ENCODE data around the gene FTO. TPM values are rescaled to one million over a fixed set of nuclear protein-coding genes. Genes with fewer than 3 reads are reported as not detected.

Gene FTO
- total and polyA plus RNA-seq, 2 of the 8 experiments (the other 6 are each of a cell fraction or from before 2014, with no cell fraction given) = 34.5 to 59.8 TPM

- FAIRE-seq = no peak
- H3K4me2 ChIP-seq (ENCODE audit: insufficient read depth in 1 of 2, low read depth in 2 of 2, low read length in 2 of 2) = no peak overlapping the region
- no peaks in the 10 kb centered on the region for H4K20me1 ChIP-seq (replicated peaks in 1 of 2; ENCODE audit: control insufficient read depth in 1 of 2, insufficient read depth in 2 of 2, low read length in 2 of 2)
- H3K56ac ChIP-seq (replicated peaks; ENCODE audit: insufficient read length, low read depth, low read length) = no peak overlapping the region
- no peak overlapping the region for H2AFZ ChIP-seq (ENCODE audit: low read length)
- no peak overlapping the region for H2BK5ac ChIP-seq (ENCODE audit: low read depth, low read length)
- WGBS, 2 experiments (ENCODE audit: extremely low coverage in 1 of 2, insufficient coverage in 1 of 2, insufficient read length in 1 of 2, insufficient replicate concordance in 2 of 2, low coverage in 1 of 2, low lambda C conversion rate in 2 of 2, missing lambda C conversion rate in 1 of 2) = 88% methylated on average over 2 of the region's 2 CpGs; no CpG with 5 or more reads in 1 of the 2 experiments
- peak; percentile 48; the same call in 1 of the 2 replicates for TF ChIP-seq MAFK (IDR thresholded peaks at IDR 0.05; ENCODE audit: low read depth, low read length)
- TF ChIP-seq RAD21 (IDR thresholded peaks at IDR 0.05 in 1 of 2, conservative IDR thresholded peaks at IDR 0.05 in 1 of 2; ENCODE audit: low read depth in 2 of 2, low read length in 2 of 2) = no peak
- no peaks in the 10 kb centered on the region for H3K23me2 ChIP-seq (ENCODE audit: low read depth, low read length)
- H2BK20ac ChIP-seq (ENCODE audit: low read length) = no peak overlapping the region
- no peak overlapping the region for H3K14ac ChIP-seq (ENCODE audit: insufficient read length)
- H2AK5ac ChIP-seq (ENCODE audit: low read depth, low read length) = no peak overlapping the region
- H3K4me3 ChIP-seq (ENCODE audit: extremely low read depth in 1 of 4, insufficient read depth in 2 of 4, low read depth in 3 of 4, low read length in 4 of 4) = no peak overlapping the region
- no peak overlapping the region for H3K23ac ChIP-seq (ENCODE audit: insufficient read length)
- H3K27ac ChIP-seq (ENCODE audit: low read depth, low read length) = no peak overlapping the region
- no peak overlapping the region for H2BK15ac ChIP-seq (ENCODE audit: low read length)
- H2BK12ac ChIP-seq (ENCODE audit: low read depth, low read length) = no peak overlapping the region
- ChIA-PET POLR2A (ENCODE audit: partially characterized antibody) (no interaction called here), CTCF (ENCODE audit: partially characterized antibody) (no interaction called here)
- no peak overlapping the region for H3K9ac ChIP-seq (replicated peaks in 1 of 4; ENCODE audit: extremely low read depth in 1 of 4, low read depth in 3 of 4, low read length in 3 of 4)
- H3K36me3 ChIP-seq (ENCODE audit: control insufficient read depth in 2 of 4, insufficient read depth in 4 of 4, low read length in 3 of 4) = no peaks in the 10 kb centered on the region
- no peaks in the 10 kb centered on the region for H3K4me1 ChIP-seq (replicated peaks in 1 of 4; ENCODE audit: control insufficient read depth in 3 of 4, insufficient read depth in 4 of 4, low read length in 3 of 4)
- H3K9me3 ChIP-seq (ENCODE audit: insufficient read depth in 2 of 2, low read depth in 1 of 2, low read length in 1 of 2) = no peaks in the 10 kb centered on the region
- H3K79me1 ChIP-seq (ENCODE audit: low read depth, low read length) = no peaks in the 10 kb centered on the region
- H2BK120ac ChIP-seq (replicated peaks; ENCODE audit: low read depth, low read length) = no peak overlapping the region
- no peak overlapping the region for H3K18ac ChIP-seq (ENCODE audit: extremely low read depth, low read length)
- H4K8ac ChIP-seq (ENCODE audit: extremely low read depth, insufficient read depth, low read length) = no peak overlapping the region
- no peak overlapping the region for H4K5ac ChIP-seq (ENCODE audit: insufficient read length, low read depth, low read length)
- no peak overlapping the region for H4K91ac ChIP-seq (replicated peaks; ENCODE audit: insufficient read length, low read length)
- no peak for DNase-seq (ENCODE audit: low read depth in 1 of 2, low spot score in 2 of 2)
- H3K27me3 ChIP-seq (replicated peaks in 1 of 4; ENCODE audit: control insufficient read depth in 3 of 4, extremely low read depth in 1 of 4, insufficient read depth in 3 of 4, low read length in 3 of 4) = no peaks in the 10 kb centered on the region
- 0 out of 4 replicates have a peak, but pooled peaks cover 0 to 8% of the 10 kb centered on the region in 2 experiments for H3K79me2 ChIP-seq (ENCODE audit: control insufficient read depth in 1 of 2, insufficient read depth in 2 of 2, low read length in 2 of 2)
- H3K4ac ChIP-seq (replicated peaks; ENCODE audit: insufficient read length, low read depth, low read length) = no peak overlapping the region
Observed at GRCh38 chr16:53787423-53787822, 83.5 kb downstream of the FTO start.

Measured in H1 (cell line).